ENCODE measurements around the gene ASB18. TPM values are rescaled to one million over a fixed set of nuclear protein-coding genes. Genes with fewer than 3 reads are reported as not detected.
"Not testable (repeated sequence)": the region's sequence is repeated elsewhere in the genome, so short reads cannot be mapped to it uniquely, and the experiment has no call there.

Gene ASB18
- total RNA-seq, 2 experiments from 2014 or later: not detected

DNA sequence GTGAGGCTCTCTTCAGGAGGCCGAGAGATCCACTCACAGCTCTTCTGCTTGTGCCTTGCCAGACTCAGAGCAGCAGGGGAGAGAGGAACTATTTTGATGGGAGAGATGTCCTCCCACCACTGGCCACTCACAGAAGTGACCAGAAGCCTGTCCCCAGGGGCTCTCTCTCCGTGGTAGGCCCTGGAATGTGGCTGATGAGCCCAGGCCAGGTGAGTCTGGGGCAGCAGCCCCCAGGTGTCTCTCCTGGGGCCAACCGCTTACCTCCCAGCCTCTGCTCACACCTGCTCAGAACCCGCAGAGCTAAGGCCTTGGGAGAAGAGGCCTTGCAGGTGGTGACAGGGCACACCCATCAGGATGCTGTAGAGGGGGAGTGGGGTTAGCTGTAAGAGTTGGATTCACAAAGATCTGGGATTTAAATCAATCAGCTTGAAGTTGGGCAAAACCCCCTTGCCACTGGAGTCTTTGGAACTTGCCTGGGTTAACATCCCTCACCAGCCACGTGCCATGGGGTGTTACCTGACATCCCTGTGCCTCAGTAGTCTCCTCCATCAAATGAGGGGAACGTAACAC lies 29.1 kb upstream of the ASB18 start:
- H3K27ac Mint-ChIP-seq: no peak overlapping the region
- no peaks in the 10 kb centered on the region for H3K36me3 Mint-ChIP-seq
- POLR2A ChIA-PET: no interaction called here
- no peak overlapping the region for H3K4me3 Mint-ChIP-seq
- DNase-seq (no peak), ATAC-seq (ENCODE audit: low read depth) (no peak)
- no peaks in the 10 kb centered on the region for H3K4me1 Mint-ChIP-seq
- H3K27me3 Mint-ChIP-seq: peaks cover 3% of the 10 kb centered on the region
- H3K9me3 Mint-ChIP-seq: no peaks in the 10 kb centered on the region

DNA sequence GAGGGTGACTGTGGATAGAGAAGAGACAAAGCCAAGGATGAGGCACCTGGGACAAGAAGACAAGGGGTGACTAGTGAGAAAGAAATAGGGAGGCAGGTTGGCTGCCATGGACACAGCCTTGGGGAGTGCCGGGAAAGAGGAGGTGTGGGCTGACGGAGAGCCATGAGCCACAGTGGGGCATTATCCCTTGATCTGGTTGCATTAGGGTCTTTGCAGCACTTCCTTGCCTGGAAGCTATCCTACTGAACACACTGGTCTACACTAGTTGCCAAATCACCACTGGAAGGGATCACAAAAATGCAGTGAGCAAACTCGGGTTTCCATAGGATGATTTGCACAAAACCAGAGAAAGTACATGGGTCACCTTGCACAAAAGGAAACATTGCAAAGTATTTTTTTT lies 27.7 kb upstream of the ASB18 start:
- peaks cover 5% of the 10 kb centered on the region for H3K27me3 Mint-ChIP-seq
- no peak overlapping the region for H3K4me3 Mint-ChIP-seq
- no peaks in the 10 kb centered on the region for H3K4me1 Mint-ChIP-seq
- POLR2A ChIA-PET: no interaction called here
- no peaks in the 10 kb centered on the region for H3K36me3 Mint-ChIP-seq
- DNase-seq (no peak), ATAC-seq (ENCODE audit: low read depth) (no peak)
- H3K9me3 Mint-ChIP-seq: no peaks in the 10 kb centered on the region
- H3K27ac Mint-ChIP-seq: no peak overlapping the region

DNA sequence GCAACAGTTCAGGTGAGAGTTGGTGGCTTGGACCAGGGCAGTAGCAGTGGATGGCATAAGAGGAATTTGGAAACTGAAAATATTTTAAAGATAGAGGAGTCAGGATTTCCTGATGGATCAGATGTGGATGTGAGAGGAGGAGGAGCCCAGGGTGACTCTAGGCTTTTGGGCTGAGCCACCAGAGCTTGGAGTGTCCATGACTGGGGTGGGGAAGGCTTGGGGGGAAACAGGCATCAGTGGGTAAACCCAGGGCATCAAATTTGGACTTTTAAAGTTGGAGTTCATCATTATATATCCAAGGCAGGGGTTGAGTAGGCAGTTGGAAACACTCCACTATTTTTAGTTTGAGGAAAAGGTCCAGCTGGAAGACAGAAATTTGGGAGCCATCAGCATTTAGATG lies 27.3 kb upstream of the ASB18 start:
- Mint-ChIP-seq H3K27me3 (peaks cover 5% of the 10 kb centered on the region), H3K4me3 (no peak overlapping the region), H3K4me1 (no peaks in the 10 kb centered on the region), H3K9me3 (no peaks in the 10 kb centered on the region), H3K36me3 (no peaks in the 10 kb centered on the region), H3K27ac (no peak overlapping the region)
- no peak for ATAC-seq (ENCODE audit: low read depth)
- POLR2A ChIA-PET: no interaction called here
- no peak for DNase-seq

DNA sequence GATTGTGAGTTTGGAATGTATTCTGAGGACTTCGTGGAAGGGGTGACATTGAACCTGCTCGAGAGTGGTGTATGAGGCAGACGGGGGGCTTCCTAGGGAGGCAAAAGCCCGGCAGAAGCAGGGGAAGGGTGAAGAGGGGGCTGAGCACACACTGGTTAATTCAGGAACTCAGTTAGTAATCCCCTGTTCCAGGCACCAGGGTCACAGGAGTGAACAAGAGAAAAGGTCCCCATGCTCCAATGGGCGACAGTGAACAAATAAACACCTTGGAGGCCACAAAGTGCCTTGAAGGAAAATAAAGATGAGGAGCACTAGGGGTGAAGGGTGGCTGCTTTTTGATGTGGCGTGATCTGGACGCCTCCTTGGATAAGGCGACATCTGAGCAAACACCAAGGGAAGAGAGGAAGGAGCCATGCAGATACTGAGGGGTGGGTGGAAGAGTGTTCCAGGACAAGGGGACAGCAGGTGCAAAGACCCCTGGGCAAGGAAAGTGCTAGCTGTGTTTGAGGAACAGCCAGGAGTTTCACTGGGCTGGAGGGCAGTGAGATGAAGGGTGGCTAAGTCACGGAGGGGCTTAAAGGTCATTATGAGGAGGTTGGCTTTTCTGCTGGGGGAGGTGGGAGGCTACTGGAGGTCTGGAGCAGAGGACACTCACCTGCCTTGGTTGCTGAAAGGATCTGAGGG lies 26.7 kb upstream of the ASB18 start:
- no peaks in the 10 kb centered on the region for H3K36me3 Mint-ChIP-seq
- H3K9me3 Mint-ChIP-seq: no peaks in the 10 kb centered on the region
- POLR2A ChIA-PET: no interaction called here
- ATAC-seq (ENCODE audit: low read depth) (no peak), DNase-seq (no peak)
- no peak overlapping the region for H3K27ac Mint-ChIP-seq
- H3K27me3 Mint-ChIP-seq: peaks cover 5% of the 10 kb centered on the region
- no peaks in the 10 kb centered on the region for H3K4me1 Mint-ChIP-seq
- no peak overlapping the region for H3K4me3 Mint-ChIP-seq

DNA sequence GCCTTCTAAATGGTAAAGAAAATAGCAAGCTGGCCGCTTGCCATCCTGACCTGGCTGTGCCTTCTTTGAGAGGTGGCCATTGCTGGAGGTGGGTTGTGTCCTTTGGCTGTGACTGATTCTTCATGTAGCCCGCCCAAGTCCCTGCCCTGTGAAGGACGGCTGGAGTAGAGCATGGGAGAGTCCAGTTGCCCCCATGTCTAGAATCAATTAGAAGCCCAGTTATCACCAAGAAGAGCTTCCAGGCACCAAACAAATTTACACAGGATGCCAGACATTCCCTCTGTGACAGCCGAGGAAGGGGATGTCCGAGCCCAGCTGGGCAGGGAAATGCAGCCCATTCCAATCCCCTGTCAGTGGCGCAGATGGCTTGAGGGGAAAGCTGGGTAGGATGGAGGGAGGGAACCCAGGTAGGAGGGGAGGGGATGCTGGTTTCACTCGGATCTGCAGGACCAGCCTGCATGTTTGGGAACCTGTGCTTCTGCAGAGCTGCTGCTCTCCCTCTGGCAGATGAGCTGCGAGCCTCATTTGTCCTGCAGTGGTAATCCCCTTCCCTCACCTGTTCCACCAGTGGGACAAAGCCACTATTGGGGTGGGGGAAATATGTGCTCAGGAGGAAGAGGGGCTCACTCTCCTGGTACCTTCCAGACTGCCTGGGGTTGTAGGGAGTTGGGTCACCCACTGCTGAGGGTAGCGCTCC lies 25.7 kb upstream of the ASB18 start:
- no peak overlapping the region for H3K4me3 Mint-ChIP-seq
- no peaks in the 10 kb centered on the region for H3K9me3 Mint-ChIP-seq
- peaks cover 5% of the 10 kb centered on the region for H3K27me3 Mint-ChIP-seq
- POLR2A ChIA-PET: no interaction called here
- H3K27ac Mint-ChIP-seq: no peak overlapping the region
- ATAC-seq (ENCODE audit: low read depth) (no peak), DNase-seq (no peak)
- no peaks in the 10 kb centered on the region for H3K36me3 Mint-ChIP-seq
- no peaks in the 10 kb centered on the region for H3K4me1 Mint-ChIP-seq

DNA sequence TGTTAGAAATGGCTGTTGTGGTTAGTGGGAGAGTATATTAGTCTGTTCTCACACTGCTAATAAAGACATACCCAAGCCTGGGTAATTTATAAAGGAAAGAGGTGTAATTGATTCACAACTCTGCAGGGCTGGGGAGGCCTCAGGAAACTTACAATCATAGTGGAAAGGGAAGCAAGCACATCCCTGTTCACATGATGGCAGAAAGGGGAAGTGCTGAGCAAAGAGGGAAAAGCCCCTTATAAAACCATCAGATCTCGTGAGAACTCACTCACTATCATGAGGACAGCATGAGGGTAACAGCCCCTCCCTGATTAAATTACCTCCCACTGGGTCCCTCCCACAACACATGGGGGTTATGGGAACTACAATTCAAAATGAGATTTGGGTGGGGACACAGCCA lies 24.2 kb upstream of the ASB18 start:
- H3K27me3 Mint-ChIP-seq; H3K27ac Mint-ChIP-seq; H3K4me1 Mint-ChIP-seq; POLR2A ChIA-PET; H3K36me3 Mint-ChIP-seq; DNase-seq; H3K9me3 Mint-ChIP-seq; ATAC-seq (ENCODE audit: low read depth); H3K4me3 Mint-ChIP-seq: not testable (repeated sequence)

DNA sequence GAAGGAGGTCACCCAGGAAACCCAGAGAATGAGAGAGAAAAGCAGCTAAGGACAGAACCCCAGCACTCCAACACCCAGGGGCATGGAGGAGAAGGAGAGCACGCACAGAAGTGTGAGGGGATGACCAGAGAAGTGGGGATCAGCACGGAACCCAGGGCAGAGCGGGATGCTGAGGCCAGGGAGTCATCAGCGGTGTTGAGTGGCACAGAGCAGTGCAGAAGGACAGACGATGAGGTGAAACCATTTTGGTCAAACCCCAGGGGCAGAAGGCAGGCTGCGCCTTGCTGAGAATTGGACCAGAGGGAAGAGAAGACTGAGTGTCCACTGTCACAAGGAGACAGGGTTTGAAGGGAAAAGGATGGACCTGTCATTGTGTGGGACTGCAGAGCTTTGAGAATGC lies 23.4 kb upstream of the ASB18 start:
- no peak overlapping the region for H3K27ac Mint-ChIP-seq
- DNase-seq (no peak), ATAC-seq (ENCODE audit: low read depth) (no peak)
- H3K4me3 Mint-ChIP-seq: no peak overlapping the region
- no peaks in the 10 kb centered on the region for H3K36me3 Mint-ChIP-seq
- H3K27me3 Mint-ChIP-seq: peaks cover 5% of the 10 kb centered on the region
- no peaks in the 10 kb centered on the region for H3K4me1 Mint-ChIP-seq
- POLR2A ChIA-PET: no interaction called here
- no peaks in the 10 kb centered on the region for H3K9me3 Mint-ChIP-seq

DNA sequence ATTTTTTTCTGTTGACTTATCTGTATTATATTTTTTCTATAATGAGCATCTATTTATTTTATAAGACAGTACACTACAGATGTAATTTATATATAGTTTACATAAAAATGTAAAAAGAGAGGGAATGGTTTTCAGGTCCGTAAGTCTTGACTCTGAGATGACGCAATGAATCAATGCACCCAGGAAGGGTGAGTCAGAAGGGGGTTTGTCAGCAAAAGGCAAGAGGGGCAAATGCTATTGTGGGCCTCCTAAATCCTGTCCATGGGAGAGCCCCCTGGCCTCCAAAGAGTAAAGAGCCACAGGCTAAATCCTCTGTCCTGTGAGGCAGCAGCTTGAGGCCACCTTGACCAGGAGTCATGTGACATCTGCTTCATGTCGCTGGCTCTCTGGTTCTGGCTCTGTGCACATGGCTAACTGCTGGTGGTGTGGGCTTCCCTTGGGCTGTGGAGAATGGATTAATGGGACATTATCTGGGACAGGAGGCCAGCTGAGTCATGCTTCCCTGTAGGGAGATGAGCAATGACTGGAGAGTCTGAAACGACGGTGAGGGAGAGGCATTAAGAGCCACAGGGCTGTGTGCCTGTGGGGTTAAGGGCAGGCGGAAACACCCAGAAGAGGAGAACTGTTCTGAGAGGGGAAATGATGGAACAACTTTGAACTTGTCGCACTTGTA lies 22.8 kb upstream of the ASB18 start:
- no peak overlapping the region for H3K4me3 Mint-ChIP-seq
- no peaks in the 10 kb centered on the region for H3K4me1 Mint-ChIP-seq
- ATAC-seq (ENCODE audit: low read depth) (no peak), DNase-seq (no peak)
- H3K27ac Mint-ChIP-seq: no peak overlapping the region
- POLR2A ChIA-PET: no interaction called here
- no peaks in the 10 kb centered on the region for H3K36me3 Mint-ChIP-seq
- no peaks in the 10 kb centered on the region for H3K9me3 Mint-ChIP-seq
- peaks cover 11% of the 10 kb centered on the region for H3K27me3 Mint-ChIP-seq

DNA sequence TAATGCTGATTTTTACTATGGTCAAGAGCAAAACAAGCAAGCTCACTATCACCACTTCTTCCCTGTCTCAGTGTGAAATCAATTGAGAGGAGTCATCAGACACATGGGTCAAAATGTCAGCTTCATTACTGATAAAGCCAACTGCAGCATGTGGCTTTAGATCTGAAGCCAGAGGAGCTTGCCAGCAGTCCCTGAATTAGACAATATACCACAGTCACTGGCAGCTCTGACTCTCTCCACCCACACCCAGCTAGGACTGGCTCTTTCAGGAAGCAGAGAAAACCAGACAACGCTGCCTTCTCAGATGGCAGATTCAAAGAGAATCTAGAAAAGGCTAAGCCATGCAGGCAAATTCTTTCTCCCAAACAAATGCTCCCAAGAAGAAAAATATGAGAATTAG lies 20.0 kb upstream of the ASB18 start:
- DNase-seq (no peak), ATAC-seq (ENCODE audit: low read depth) (no peak)
- POLR2A ChIA-PET: no interaction called here
- no peaks in the 10 kb centered on the region for H3K4me1 Mint-ChIP-seq
- peaks cover 1% of the 10 kb centered on the region for H3K9me3 Mint-ChIP-seq
- peaks cover 18% of the 10 kb centered on the region for H3K27me3 Mint-ChIP-seq
- no peaks in the 10 kb centered on the region for H3K36me3 Mint-ChIP-seq
- no peak overlapping the region for H3K27ac Mint-ChIP-seq
- H3K4me3 Mint-ChIP-seq: no peak overlapping the region

DNA sequence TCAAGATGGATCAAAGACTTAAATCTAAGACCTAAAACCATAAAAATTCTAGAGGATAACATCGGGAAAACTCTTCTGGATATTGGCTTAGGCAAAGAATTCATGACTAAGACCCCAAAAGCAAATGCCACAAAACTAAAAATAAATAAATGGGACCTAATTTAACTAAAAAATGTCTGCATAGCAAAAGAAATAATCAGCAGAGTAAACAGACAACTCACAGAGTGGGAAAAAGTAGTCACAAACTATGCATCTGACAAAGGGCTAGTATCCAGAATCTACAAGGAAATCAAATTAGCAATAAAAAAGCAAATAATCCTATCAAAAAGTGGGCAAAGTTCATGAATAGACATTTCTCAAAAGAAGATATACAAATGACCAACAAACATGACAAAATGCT lies 18.2 kb upstream of the ASB18 start:
- H3K9me3 Mint-ChIP-seq: peaks cover 1% of the 10 kb centered on the region
- H3K4me3 Mint-ChIP-seq: no peak overlapping the region
- ATAC-seq (ENCODE audit: low read depth): no peak
- no peak for DNase-seq
- no peak overlapping the region for H3K27ac Mint-ChIP-seq
- H3K36me3 Mint-ChIP-seq: no peaks in the 10 kb centered on the region
- POLR2A ChIA-PET: no interaction called here
- H3K4me1 Mint-ChIP-seq: no peaks in the 10 kb centered on the region
- peaks cover 14% of the 10 kb centered on the region for H3K27me3 Mint-ChIP-seq

DNA sequence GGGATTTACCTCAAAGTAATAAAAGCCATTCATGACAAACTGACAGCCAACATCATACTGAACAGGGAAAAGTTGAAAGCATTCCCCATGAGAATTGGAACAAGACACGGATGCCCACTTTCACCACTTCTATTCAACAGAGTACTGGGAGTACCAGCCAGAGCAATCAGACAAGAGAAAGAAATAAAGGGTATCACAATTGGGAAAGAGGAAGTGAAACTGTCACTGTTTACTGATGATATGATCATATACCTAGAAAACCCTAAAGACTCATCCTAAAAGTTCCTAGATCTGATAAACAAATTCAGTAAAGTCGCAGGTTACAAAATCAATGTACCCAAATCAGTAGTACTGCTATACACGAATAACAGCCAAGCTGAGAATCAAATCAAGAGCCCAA lies 17.2 kb upstream of the ASB18 start:
- Mint-ChIP-seq H3K27me3 (peaks cover 14% of the 10 kb centered on the region), H3K4me1 (no peaks in the 10 kb centered on the region), H3K9me3 (peaks cover 1% of the 10 kb centered on the region), H3K27ac (no peak overlapping the region), H3K4me3 (no peak overlapping the region), H3K36me3 (no peaks in the 10 kb centered on the region)
- DNase-seq: no peak
- POLR2A ChIA-PET: no interaction called here
- ATAC-seq (ENCODE audit: low read depth): no peak

DNA sequence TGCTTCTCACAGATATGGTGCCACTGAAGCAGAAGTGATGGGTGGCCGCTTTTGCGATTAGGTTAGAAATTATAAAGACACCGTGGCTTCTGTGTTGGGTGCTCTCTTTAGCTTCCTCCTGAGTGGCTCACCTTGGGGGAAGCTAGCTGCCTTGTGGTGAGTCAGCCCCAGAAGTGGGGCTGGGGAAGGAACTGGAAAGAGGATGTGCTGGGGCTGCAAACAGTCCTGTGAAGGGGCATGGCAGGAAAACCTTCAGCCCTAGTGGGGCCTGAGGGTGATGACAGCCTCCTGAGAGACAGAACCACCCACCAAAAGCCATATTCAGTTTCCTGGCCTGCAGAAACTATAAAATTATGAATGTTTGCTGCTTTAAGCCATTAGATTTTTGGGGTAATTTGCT lies 8.9 kb upstream of the ASB18 start:
- Mint-ChIP-seq H3K4me1 (no peaks in the 10 kb centered on the region), H3K9me3 (peaks cover 3% of the 10 kb centered on the region), H3K27me3 (no peaks in the 10 kb centered on the region), H3K4me3 (no peak overlapping the region), H3K36me3 (no peaks in the 10 kb centered on the region), H3K27ac (no peak overlapping the region)
- DNase-seq (no peak), ATAC-seq (ENCODE audit: low read depth) (no peak)
- POLR2A ChIA-PET: no interaction called here

DNA sequence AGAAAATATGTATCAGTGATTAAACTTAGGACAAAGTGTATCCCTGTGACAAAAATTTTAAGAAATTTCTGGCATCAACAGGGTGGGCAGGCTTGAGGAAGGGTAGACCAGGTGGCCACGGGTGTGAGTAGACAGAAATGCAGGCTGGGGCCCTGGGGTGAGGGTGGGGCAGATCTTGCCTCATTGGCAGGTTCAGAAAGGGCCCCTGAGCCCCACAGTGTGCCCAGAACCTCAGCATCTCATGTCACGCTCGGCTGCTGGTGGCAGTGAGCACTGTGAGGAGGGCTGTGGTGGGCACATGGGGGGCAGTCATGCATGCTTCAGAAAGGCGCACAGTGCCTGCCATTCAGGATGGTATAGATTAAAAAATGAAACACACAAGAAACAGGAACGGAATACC lies 7.6 kb upstream of the ASB18 start:
- no peaks in the 10 kb centered on the region for H3K27me3 Mint-ChIP-seq
- ATAC-seq (ENCODE audit: low read depth) (no peak), DNase-seq (no peak)
- no peaks in the 10 kb centered on the region for H3K36me3 Mint-ChIP-seq
- peaks cover 3% of the 10 kb centered on the region for H3K9me3 Mint-ChIP-seq
- no peak overlapping the region for H3K27ac Mint-ChIP-seq
- POLR2A ChIA-PET: no interaction called here
- H3K4me3 Mint-ChIP-seq: no peak overlapping the region
- H3K4me1 Mint-ChIP-seq: no peaks in the 10 kb centered on the region

DNA sequence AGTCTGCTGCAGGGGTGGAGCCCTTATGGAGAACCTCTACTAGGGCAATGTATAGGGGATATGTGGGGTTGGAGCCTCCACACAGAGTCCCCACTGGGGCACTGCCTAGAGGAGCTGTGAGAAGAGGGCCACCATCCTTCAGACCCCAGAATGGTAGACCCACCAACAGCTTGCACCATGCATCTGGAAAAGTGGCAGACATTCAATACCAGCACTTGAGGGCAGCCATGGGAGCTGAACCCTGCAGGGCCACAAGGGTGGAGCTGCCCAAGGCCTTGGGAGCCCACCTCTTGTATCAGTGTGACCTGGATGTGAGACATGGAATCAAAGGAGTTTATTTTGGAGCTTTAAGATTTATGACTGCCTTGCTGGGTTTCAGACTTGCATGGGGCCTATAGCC lies 5.7 kb upstream of the ASB18 start:
- H3K27me3 Mint-ChIP-seq; H3K4me3 Mint-ChIP-seq; DNase-seq; H3K27ac Mint-ChIP-seq; POLR2A ChIA-PET; H3K36me3 Mint-ChIP-seq; H3K9me3 Mint-ChIP-seq; ATAC-seq (ENCODE audit: low read depth); H3K4me1 Mint-ChIP-seq: not testable (repeated sequence)
